ENCODE results near the gene TRPM3.

DNA sequence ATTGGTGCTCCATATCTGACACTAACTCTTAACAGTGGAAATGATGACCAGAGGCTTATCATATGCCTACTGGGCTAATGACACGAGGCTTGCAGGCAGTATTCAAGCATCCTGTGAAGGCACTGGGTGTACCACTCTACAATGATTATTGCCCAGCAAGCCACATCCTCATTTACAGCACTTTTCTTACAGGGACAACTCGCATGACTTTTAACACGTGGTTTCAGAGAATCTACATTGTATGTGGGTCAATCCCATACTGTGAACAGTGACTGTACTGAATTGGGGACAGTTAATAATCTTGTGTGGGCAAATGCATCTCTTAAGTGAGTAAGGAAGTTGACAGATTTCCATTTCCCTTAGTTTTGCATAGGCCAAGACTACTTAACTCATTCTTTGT lies 260.0 kb downstream of the TRPM3 start:
- TF ChIP-seq CTCF (conservative IDR thresholded peaks at IDR 0.05), result no peak
- no peak for TF ChIP-seq ZFX (IDR thresholded peaks at IDR 0.05)

Measured in C4-2B (cell line).